NCI-H1694 treated with DMSO at 0.1 percent for 48 hours (cell line): ENCODE data around the gene TRIM65.
"Not testable (repeated sequence)": the region's sequence is repeated elsewhere in the genome, so short reads cannot be mapped to it uniquely, and the experiment has no call there.

Source experiments
- DNase-seq: peaks from one replicate; lab custom pipeline; 2025; lab: John Stamatoyannopoulos, UW

The TRIM65 gene

GRCh38 chr17:75875182-75875939 lies 21.4 kb downstream of the TRIM65 start:
- DNase-seq, result no peak

GRCh38 chr17:75874323-75875181 lies 22.2 kb downstream of the TRIM65 start:
- DNase-seq, result no peak

- no peak for DNase-seq
Observed at GRCh38 chr17:75873587-75874322, 23.0 kb downstream of the TRIM65 start.

GRCh38 chr17:75872434-75873351 lies 24.1 kb downstream of the TRIM65 start:
- DNase-seq, result no peak

GRCh38 chr17:75870228-75870627 lies 26.5 kb downstream of the TRIM65 start:
- DNase-seq, result not testable (repeated sequence)

- DNase-seq, result no peak
Observed at GRCh38 chr17:75869282-75870141, 27.2 kb downstream of the TRIM65 start.

- not testable (repeated sequence) for DNase-seq
Observed at GRCh38 chr17:75868730-75869281, 27.9 kb downstream of the TRIM65 start.

GRCh38 chr17:75865404-75866188 lies 31.2 kb downstream of the TRIM65 start:
- not testable (repeated sequence) for DNase-seq

GRCh38 chr17:75864887-75865286 lies 31.9 kb downstream of the TRIM65 start:
- not testable (repeated sequence) for DNase-seq

GRCh38 chr17:75864448-75864871 lies 32.3 kb downstream of the TRIM65 start:
- no peak for DNase-seq

- DNase-seq, result no peak
Observed at GRCh38 chr17:75861927-75862317, 34.8 kb downstream of the TRIM65 start.

GRCh38 chr17:75859358-75859757 lies 37.4 kb downstream of the TRIM65 start:
- DNase-seq, result not testable (repeated sequence)

GRCh38 chr17:75856062-75856756 lies 40.5 kb downstream of the TRIM65 start:
- DNase-seq, result no peak

- peak; percentile 100 for DNase-seq
Observed at GRCh38 chr17:75855310-75856061, 41.3 kb downstream of the TRIM65 start, which contains the start of gene WBP2. Gene WBP2 (minus strand): TSS chr17:75855335. CDS start chr17:75855297, 38 bp downstream.

GRCh38 chr17:75854881-75855309 lies 41.9 kb downstream of the TRIM65 start:
- DNase-seq, result no peak

GRCh38 chr17:75854101-75854748 lies 42.5 kb downstream of the TRIM65 start:
- DNase-seq, result no peak

GRCh38 chr17:75853433-75853832 lies 43.3 kb downstream of the TRIM65 start:
- DNase-seq, result no peak
